Measurements from ENCODE around the gene GIPC3. TPM values are rescaled to one million over a fixed set of nuclear protein-coding genes. Genes with fewer than 3 reads are reported as not detected.
A peak's percentile ranks its signal among the peaks of the same experiment; 100 is the strongest.

GIPC3 gene, protein sequence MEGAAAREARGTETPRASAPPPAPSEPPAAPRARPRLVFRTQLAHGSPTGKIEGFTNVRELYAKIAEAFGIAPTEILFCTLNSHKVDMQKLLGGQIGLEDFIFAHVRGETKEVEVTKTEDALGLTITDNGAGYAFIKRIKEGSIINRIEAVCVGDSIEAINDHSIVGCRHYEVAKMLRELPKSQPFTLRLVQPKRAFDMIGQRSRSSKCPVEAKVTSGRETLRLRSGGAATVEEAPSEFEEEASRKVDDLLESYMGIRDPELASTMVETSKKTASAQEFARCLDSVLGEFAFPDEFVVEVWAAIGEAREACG
- total RNA-seq = 1 to 10 TPM in 2 of 6 experiments, under 1 TPM in 4; 0.51 to 1.6 (median 0.80) TPM
- long read RNA-seq = 0 reads

DNA sequence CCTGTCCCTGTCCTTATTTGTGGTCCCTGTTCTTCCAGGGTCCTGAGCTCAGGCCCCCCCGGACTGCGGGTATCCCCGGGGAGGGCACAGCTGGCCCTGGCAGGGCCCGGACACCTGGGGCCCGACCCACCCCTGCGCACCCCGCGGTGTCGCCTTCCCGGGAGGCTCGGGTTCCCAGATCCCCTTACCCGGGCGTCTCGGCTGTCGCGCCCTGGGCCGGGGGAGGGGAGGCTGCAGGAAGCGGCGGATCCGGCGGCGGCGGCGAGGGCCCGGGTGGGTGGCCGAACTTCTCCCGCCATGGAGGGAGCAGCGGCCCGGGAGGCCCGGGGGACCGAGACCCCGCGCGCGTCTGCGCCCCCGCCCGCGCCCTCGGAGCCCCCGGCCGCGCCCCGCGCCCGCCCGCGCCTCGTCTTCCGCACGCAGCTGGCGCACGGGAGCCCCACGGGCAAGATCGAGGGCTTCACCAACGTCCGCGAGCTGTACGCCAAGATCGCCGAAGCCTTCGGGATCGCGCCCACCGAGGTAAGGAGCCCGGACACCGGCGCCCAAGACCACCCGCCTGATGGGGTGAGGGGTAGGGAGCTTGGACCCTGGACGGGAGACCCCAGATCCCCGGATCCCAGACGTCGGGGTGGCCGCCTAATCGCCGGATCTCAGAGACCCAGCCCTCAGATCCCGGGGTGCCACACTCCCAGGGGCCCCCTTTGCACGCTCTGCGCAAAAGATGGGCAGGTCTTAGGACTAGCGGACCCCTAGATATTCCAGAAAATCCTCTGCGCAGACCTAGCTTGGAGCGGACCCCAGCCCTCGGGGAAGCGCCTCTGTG, at the start of gene GIPC3:
Gene GIPC3 (plus strand): TSS at position 178 of the 826 bp plus-strand sequence. CDS start 120 bp downstream, at position 298.
- WGBS (ENCODE audit: insufficient coverage, low coverage, low lambda C conversion rate, missing lambda C conversion rate) = under 1% methylated on average over 17 of the region's 84 CpGs
- peak within 1 kb of the TSS; percentile 12 to 28 (median 26) for H3K4me3 ChIP-seq
- TF ChIP-seq, protein P1, sequence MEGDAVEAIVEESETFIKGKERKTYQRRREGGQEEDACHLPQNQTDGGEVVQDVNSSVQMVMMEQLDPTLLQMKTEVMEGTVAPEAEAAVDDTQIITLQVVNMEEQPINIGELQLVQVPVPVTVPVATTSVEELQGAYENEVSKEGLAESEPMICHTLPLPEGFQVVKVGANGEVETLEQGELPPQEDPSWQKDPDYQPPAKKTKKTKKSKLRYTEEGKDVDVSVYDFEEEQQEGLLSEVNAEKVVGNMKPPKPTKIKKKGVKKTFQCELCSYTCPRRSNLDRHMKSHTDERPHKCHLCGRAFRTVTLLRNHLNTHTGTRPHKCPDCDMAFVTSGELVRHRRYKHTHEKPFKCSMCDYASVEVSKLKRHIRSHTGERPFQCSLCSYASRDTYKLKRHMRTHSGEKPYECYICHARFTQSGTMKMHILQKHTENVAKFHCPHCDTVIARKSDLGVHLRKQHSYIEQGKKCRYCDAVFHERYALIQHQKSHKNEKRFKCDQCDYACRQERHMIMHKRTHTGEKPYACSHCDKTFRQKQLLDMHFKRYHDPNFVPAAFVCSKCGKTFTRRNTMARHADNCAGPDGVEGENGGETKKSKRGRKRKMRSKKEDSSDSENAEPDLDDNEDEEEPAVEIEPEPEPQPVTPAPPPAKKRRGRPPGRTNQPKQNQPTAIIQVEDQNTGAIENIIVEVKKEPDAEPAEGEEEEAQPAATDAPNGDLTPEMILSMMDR (IDR thresholded peaks at IDR 0.05) = no peak
- TF ChIP-seq POLR2A (IDR thresholded peaks at IDR 0.05) = no peak
- no peaks in the 10 kb centered on the region for H3K36me3 ChIP-seq
- intact Hi-C loops (cut with DNase I) = no loop called here
- peak in 3 of 4 donors; percentile 16 to 27 (median 20) for ATAC-seq
- no peak within 1 kb of the TSS for H3K27ac ChIP-seq
- H3K4me1 ChIP-seq = no peaks in the 10 kb centered on the region
- DNase-seq = no peak
- H3K27me3 ChIP-seq = no peaks in the 10 kb centered on the region
- no peaks in the 10 kb centered on the region for H3K9me3 ChIP-seq

DNA sequence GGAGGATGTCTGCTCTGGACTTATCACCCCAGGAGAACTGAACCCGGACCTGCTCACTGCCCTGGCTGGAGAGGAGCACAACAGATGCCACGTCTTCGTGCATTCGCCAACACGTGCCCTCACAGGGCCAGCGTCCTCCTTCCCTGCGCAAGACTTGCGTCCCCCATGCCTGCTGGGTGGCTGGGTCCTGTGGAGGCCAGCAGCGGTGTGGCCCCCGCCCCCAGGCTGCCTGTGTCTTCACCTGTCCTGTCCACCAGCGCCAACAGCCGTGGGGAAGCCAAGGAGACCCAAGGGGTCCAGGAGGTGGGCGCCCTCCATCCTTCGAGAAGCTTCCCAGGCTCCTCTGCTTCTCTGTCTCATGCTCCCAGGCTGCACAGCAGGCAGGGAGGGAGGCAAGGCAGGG, 49.7 kb upstream of the GIPC3 start:
- 80% methylated on average over 2 of the region's 14 CpGs for WGBS (ENCODE audit: insufficient coverage, low coverage, low lambda C conversion rate, missing lambda C conversion rate)
- DNase-seq (no peak), ATAC-seq (no peak)
- H3K4me3 ChIP-seq = no peak overlapping the region
- H3K4me1 ChIP-seq = no peaks in the 10 kb centered on the region
- H3K9me3 ChIP-seq = no peaks in the 10 kb centered on the region
- no peak for TF ChIP-seq POLR2A (IDR thresholded peaks at IDR 0.05)
- TF ChIP-seq, protein P1 (IDR thresholded peaks at IDR 0.05) = no peak
- intact Hi-C loops (cut with DNase I) = no loop called here
- H3K27me3 ChIP-seq = no peaks in the 10 kb centered on the region
- no peak overlapping the region for H3K27ac ChIP-seq
- peaks cover 0 to 56% (median 10%) of the 10 kb centered on the region in 4 donors for H3K36me3 ChIP-seq

DNA sequence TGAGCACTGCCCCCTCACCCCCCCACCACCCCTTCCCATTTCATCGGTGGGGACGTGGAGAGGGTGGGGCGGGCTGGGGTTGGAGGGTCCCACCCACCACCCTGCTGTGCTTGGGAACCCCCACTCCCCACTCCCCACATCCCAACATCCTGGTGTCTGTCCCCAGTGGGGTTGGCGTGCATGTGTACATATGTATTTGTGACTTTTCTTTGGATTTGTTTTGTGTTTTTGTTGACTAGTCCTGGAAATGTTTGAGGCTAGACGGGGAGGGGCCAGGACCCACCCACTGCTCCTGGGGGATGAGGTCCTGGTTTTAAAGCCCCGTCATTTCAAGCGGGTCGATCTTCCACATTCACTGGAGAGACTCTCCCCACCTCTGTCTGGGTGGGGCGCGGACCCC, 49.3 kb upstream of the GIPC3 start:
- 97% methylated on average over 4 of the region's 10 CpGs for WGBS (ENCODE audit: insufficient coverage, low coverage, low lambda C conversion rate, missing lambda C conversion rate)
- intact Hi-C loops (cut with DNase I) = no loop called here
- ATAC-seq (no peak), DNase-seq (no peak)
- Histone ChIP-seq H3K4me3 (no peak overlapping the region), H3K27ac (no peak overlapping the region), H3K9me3 (no peaks in the 10 kb centered on the region), H3K27me3 (no peaks in the 10 kb centered on the region), H3K36me3 (peaks cover 0 to 51% (median 9%) of the 10 kb centered on the region in 4 donors), H3K4me1 (no peaks in the 10 kb centered on the region)
- TF ChIP-seq, protein P1 (IDR thresholded peaks at IDR 0.05) = no peak
- TF ChIP-seq POLR2A (IDR thresholded peaks at IDR 0.05) = no peak

DNA sequence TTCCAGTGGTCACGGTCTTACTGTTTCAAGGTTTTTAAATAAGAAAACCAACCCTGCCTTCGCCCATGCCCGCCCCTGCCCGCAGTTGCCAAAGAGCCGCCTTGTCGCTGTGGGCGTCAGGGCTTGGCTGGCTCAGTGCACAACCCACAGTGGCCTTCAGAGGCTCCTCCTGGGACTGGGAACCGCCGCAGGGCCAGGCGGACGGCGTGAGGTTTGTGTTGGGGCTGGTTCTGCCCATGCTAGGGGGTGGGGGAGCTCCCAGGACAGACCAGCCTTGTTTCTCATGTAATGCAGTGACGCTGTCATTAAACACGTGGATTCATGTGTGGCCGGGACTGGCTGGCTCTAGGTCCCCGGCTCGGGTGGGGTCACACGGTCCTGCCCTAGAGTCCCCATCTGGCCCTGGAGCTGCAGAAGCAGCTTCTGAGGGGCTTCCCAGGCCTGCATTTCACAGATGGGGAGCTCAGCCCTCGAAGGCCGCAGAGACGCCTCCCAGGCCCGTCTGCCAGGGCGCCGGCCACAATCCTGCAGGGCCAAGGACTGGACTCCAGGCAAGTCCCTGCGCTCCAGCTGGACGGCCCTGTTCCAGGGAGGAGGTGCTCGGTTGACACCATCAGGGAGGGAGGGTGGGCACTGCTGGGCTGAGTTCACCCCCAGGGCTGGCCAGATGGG, 48.7 kb upstream of the GIPC3 start:
- peak in 1 of 3 donors; percentile 53 for DNase-seq
- WGBS (ENCODE audit: insufficient coverage, low coverage, low lambda C conversion rate, missing lambda C conversion rate) = 85% methylated on average over 6 of the region's 27 CpGs
- TF ChIP-seq, protein P1 (IDR thresholded peaks at IDR 0.05) = no peak
- TF ChIP-seq POLR2A (IDR thresholded peaks at IDR 0.05) = no peak
- ATAC-seq = no peak
- H3K36me3 ChIP-seq = peaks cover 0 to 46% (median 6%) of the 10 kb centered on the region in 4 donors
- H3K4me1 ChIP-seq = no peaks in the 10 kb centered on the region
- H3K4me3 ChIP-seq = no peak overlapping the region
- intact Hi-C loops (cut with DNase I) = no loop called here
- H3K27me3 ChIP-seq = no peaks in the 10 kb centered on the region
- no peak overlapping the region for H3K27ac ChIP-seq
- H3K9me3 ChIP-seq = no peaks in the 10 kb centered on the region

All from right lobe of liver (tissue), 6 donors.